Neuronal stem cell (in vitro differentiated cells): ENCODE data around the gene NFATC4.

ENCODE experiments used
- DNase-seq: peaks from one replicate; pipeline ENCODE4 v3.0.0-alpha.2; 2013; ENCODE audit warnings: low spot score
- H2AFZ ChIP-seq: one replicate; pipeline ENCODE4 v1.6.1; 2013; ENCODE audit warnings: mild to moderate bottlenecking, low read length, inconsistent platforms
- H2AK5ac ChIP-seq: 2 replicates; pipeline ENCODE4 v1.6.1; 2013; ENCODE audit warnings: low read depth, mild to moderate bottlenecking, inconsistent platforms, low read length, moderate library complexity, mixed read lengths
- H2BK120ac ChIP-seq: 2 replicates; pipeline ENCODE4 v1.6.1; 2013; ENCODE audit warnings: low read depth, mild to moderate bottlenecking, inconsistent platforms, low read length, moderate library complexity, mixed read lengths
- H2BK12ac ChIP-seq: one replicate; pipeline ENCODE4 v1.6.1; 2013; ENCODE audit warnings: low read length, inconsistent platforms
- H2BK15ac ChIP-seq: 2 replicates; pipeline ENCODE4 v1.6.1; 2013; ENCODE audit warnings: mild to moderate bottlenecking, low read length, inconsistent platforms, mixed read lengths
- H2BK5ac ChIP-seq: one replicate; pipeline ENCODE4 v1.6.1; 2013; ENCODE audit warnings: inconsistent platforms, mild to moderate bottlenecking, low read length, moderate library complexity
- H3K14ac ChIP-seq: one replicate; pipeline ENCODE4 v1.6.1; 2013; ENCODE audit warnings: low read length, inconsistent platforms
- H3K18ac ChIP-seq: 2 replicates; pipeline ENCODE4 v1.6.1; 2013; ENCODE audit warnings: low read length, inconsistent platforms
- H3K23ac ChIP-seq: 2 replicates; pipeline ENCODE4 v1.6.1; 2013; ENCODE audit warnings: low read depth, mild to moderate bottlenecking, mixed read lengths, low read length, inconsistent platforms; ENCODE audit not compliant: poor library complexity
- H3K27ac ChIP-seq: replicated peaks from 3 replicates; pipeline ENCODE4 v1.5.1; 2013; ENCODE audit warnings: low read length, inconsistent platforms
- H3K27me3 ChIP-seq, 3 experiments: 2 replicates each; pipeline ENCODE4 v1.6.1; 2013; ENCODE audit warnings: low read length in 3 of 3, mild to moderate bottlenecking in 2 of 3, inconsistent platforms in 1 of 3, low read depth in 1 of 3, mixed read lengths in 1 of 3, moderate library complexity in 1 of 3; ENCODE audit not compliant: control insufficient read depth in 3 of 3, insufficient read depth in 3 of 3
- H3K36me3 ChIP-seq, 2 donors: replicated peaks in 1 of 2; 2 replicates each; pipeline ENCODE4 v1.6.1; 2013; ENCODE audit warnings: low read length in 2 of 2; ENCODE audit not compliant: control insufficient read depth in 2 of 2, insufficient read depth in 2 of 2
- H3K4ac ChIP-seq: 2 replicates; pipeline ENCODE4 v1.6.1; 2013; ENCODE audit warnings: inconsistent platforms, mild to moderate bottlenecking, low read length, moderate library complexity
- H3K4me1 ChIP-seq, 2 donors: 1 replicate in 1 of 2; 2 replicates in 1 of 2; pipeline ENCODE4 v1.6.1; 2013; ENCODE audit warnings: low read length in 2 of 2, low read depth in 1 of 2; ENCODE audit not compliant: control insufficient read depth in 2 of 2, insufficient read depth in 1 of 2
- H3K4me2 ChIP-seq: one replicate; pipeline ENCODE4 v1.6.1; 2013; ENCODE audit warnings: mild to moderate bottlenecking, low read length, inconsistent platforms; ENCODE audit not compliant: insufficient read depth, poor library complexity, severe bottlenecking
- H3K4me3 ChIP-seq, 2 donors: 2 replicates each; pipeline ENCODE4 v1.5.1; 2013; ENCODE audit warnings: low read length in 2 of 2, mild to moderate bottlenecking in 2 of 2, inconsistent platforms in 1 of 2, moderate library complexity in 1 of 2
- H3K79me1 ChIP-seq: one replicate; pipeline ENCODE4 v1.6.1; 2013; ENCODE audit warnings: low read depth, mild to moderate bottlenecking, inconsistent platforms, low read length, moderate library complexity
- H3K9ac ChIP-seq: one replicate; pipeline ENCODE4 v1.6.1; 2013; ENCODE audit warnings: mild to moderate bottlenecking, low read depth, low read length, inconsistent platforms; ENCODE audit not compliant: poor library complexity
- H3K9me3 ChIP-seq, 2 donors: replicated peaks in 1 of 2; 2 replicates each; pipeline versions ENCODE3 to v1.6.1; 2013; ENCODE audit warnings: low read length in 2 of 2, mild to moderate bottlenecking in 2 of 2, inconsistent platforms in 1 of 2, low read depth in 1 of 2, mixed read lengths in 1 of 2, moderate library complexity in 1 of 2; ENCODE audit not compliant: control insufficient read depth in 2 of 2, insufficient read depth in 1 of 2
- H4K8ac ChIP-seq: one replicate; pipeline ENCODE4 v1.6.1; 2013; ENCODE audit warnings: low read depth, mild to moderate bottlenecking, inconsistent platforms, low read length, moderate library complexity
- H4K91ac ChIP-seq: one replicate; pipeline ENCODE4 v1.6.1; 2013; ENCODE audit warnings: low read length, low read depth, mild to moderate bottlenecking, inconsistent platforms; ENCODE audit not compliant: poor library complexity
- WGBS, 2 donors: extraction: QIAGEN DNeasy Blood & Tissue Kit; methylation state at CpG; one replicate each; pipeline ENCODE4 v1.1.7; 2013; ENCODE audit warnings: missing lambda C conversion rate in 2 of 2, mixed read lengths in 1 of 2; ENCODE audit not compliant: insufficient read length in 2 of 2, insufficient replicate concordance in 1 of 2; ENCODE audit errors: extremely low coverage in 2 of 2; 5-methylcytosine and 5-hydroxymethylcytosine counted together

Gene NFATC4

DNA sequence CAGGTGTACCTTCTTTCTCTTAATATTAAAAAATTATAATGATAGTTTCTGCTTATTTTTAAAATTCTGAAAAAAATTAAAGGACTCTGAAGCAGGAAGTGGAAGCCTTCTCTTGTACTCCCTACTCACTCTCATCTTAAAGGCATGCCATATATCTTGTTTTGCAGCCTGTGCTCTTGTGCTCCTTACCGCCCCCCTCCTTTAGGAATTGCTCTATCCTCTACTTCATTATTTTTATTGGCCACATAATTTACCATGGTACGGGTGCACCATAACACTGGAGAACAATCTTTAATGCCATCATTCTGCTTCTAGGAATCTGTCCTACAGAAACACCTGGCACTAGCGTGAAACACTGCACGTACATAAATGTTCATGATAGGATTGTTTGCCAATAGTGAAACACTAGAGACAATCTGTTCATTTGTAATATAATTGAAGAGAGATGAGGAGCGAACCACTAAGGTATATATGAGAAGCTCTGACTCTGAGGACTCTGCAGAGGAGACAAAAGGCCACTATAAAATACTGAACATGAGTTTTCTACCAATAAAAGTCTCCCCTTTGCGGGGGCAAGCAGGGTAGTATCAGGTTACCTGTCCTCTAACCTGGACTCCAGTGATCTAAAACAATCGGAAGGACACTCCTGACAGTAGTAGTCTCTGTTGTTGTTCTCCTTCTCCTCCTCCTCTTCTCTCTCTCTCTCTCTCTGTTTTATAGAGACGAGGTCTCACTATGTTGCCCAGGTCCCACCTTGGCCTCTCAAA is 24.5 kb downstream of the NFATC4 start:
- no peaks in the 10 kb centered on the region for H3K36me3 ChIP-seq
- no peak overlapping the region for H4K91ac ChIP-seq
- H3K4me2 ChIP-seq: no peak overlapping the region
- H3K18ac ChIP-seq: no peak overlapping the region
- no peaks in the 10 kb centered on the region for H3K79me1 ChIP-seq
- no peak overlapping the region for H3K27ac ChIP-seq
- H2BK5ac ChIP-seq: no peak overlapping the region
- H2AFZ ChIP-seq: no peak overlapping the region
- H2BK15ac ChIP-seq: no peak overlapping the region
- no peak overlapping the region for H3K23ac ChIP-seq
- no peak overlapping the region for H3K9ac ChIP-seq
- H3K14ac ChIP-seq: no peak overlapping the region
- H3K4me3 ChIP-seq: no peak overlapping the region
- H3K4me1 ChIP-seq: peaks cover 0 to under 1% of the 10 kb centered on the region in 2 donors
- H3K27me3 ChIP-seq: peaks cover 0 to 47% (median 0%) of the 10 kb centered on the region in 3 experiments
- no CpG with 5 or more reads among the region's 8 CpGs for WGBS, 2 donors
- peaks cover 0 to 3% of the 10 kb centered on the region in 2 donors for H3K9me3 ChIP-seq
- H3K4ac ChIP-seq: no peak overlapping the region
- H2BK12ac ChIP-seq: no peak overlapping the region
- H4K8ac ChIP-seq: no peak overlapping the region
- H2BK120ac ChIP-seq: no peak overlapping the region
- no peak overlapping the region for H2AK5ac ChIP-seq
- no peak for DNase-seq

DNA sequence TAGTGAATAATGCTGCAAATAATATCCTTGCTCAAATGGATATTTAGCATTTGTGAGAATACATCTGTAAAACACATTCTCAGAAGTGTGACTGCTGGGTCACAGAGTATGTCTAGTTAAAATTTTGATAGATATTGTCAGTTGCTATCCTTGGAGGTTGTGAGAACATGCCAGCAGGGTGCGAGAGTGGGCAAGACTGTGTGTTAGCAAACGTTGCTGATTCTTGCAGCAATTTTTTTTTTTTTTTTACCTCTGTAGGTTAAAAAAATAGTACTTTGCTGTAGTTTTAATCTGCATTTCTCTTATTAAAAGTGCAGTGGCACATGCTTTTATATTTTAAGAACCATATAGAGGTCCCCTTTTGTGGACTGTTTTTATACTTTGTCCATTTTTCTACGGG is 26.3 kb downstream of the NFATC4 start:
- Histone ChIP-seq H3K4ac (no peak overlapping the region), H3K9ac (no peak overlapping the region), H3K9me3 (peaks cover 0 to 3% of the 10 kb centered on the region in 2 donors), H2BK15ac (no peak overlapping the region), H4K91ac (no peak overlapping the region), H2BK5ac (no peak overlapping the region), H3K4me1 (peaks cover 6 to 7% of the 10 kb centered on the region in 2 donors), H3K27ac (no peak overlapping the region), H3K79me1 (no peaks in the 10 kb centered on the region), H3K23ac (no peak overlapping the region), H2AFZ (no peak overlapping the region), H3K4me3 (no peak overlapping the region), H2AK5ac (no peak overlapping the region), H3K27me3 (peaks cover 0 to 52% (median 0%) of the 10 kb centered on the region in 3 experiments), H2BK120ac (no peak overlapping the region), H3K14ac (no peak overlapping the region), H4K8ac (no peak overlapping the region), H3K18ac (no peak overlapping the region), H3K4me2 (no peak overlapping the region), H2BK12ac (no peak overlapping the region), H3K36me3 (no peaks in the 10 kb centered on the region)
- DNase-seq: no peak
- WGBS, 2 donors: no CpG with 5 or more reads among the region's 3 CpGs

DNA sequence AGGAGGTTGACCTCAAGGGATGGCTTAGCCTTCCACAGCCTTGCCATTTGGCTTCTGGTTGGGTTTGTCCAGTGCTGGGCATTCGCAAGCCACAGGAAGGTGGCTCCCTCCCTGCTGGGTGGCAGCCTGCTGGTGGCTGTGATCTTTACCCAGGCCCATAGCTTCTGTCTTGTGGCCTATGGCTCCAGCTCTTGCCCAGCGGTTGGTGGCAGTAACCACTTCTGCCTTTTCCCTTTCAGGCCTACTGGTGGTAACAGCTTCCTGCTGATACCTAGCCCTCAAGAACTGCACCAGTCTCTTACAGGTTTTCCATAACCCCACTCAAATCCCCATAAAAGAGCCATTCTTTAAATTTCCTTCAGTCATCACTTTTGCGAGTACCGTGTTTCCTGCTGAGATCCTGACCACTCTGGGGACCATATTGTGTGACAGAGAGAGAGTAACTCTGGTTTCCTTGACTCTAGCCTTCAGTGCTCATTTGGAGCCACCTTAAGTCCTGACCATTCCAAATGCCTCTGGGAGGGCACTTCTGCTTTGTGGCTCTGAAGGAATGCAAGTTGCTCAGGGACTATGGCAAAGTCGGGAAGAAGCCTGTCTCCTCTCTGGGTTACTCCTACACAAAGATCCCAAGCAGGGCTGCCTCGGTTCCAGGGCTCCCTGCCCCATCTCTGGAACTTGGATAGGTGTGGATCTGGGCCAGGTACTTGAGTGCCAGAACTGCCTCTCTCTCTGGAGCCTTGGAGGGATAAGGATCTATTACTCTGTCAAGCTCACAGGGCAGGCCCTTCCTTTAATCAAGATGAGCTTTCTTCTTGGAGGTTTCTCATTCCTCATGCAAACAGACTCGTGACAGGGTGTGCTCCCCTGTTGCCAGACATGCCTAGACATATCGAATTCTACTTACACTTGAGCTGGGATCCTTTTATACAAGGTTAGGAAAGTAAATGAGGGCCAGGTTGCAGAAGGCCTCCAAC is 27.9 kb downstream of the NFATC4 start:
- WGBS, 2 donors: no CpG with 5 or more reads among the region's 8 CpGs
- peaks cover 11 to 15% of the 10 kb centered on the region in 2 donors for H3K4me1 ChIP-seq
- H3K4ac ChIP-seq: no peak overlapping the region
- H3K27ac ChIP-seq: no peak overlapping the region
- H2BK15ac ChIP-seq: peak overlapping the region; percentile 25
- no peak overlapping the region for H3K4me3 ChIP-seq
- H3K4me2 ChIP-seq: no peak overlapping the region
- H2AFZ ChIP-seq: peak overlapping the region; percentile 8
- peaks cover 0 to 3% of the 10 kb centered on the region in 2 donors for H3K9me3 ChIP-seq
- peak overlapping the region; percentile 80 for H2BK12ac ChIP-seq
- no peak overlapping the region for H3K14ac ChIP-seq
- no peak overlapping the region for H3K9ac ChIP-seq
- peaks cover 0 to 65% (median 0%) of the 10 kb centered on the region in 3 experiments for H3K27me3 ChIP-seq
- no peaks in the 10 kb centered on the region for H3K36me3 ChIP-seq
- no peak for DNase-seq
- H4K91ac ChIP-seq: no peak overlapping the region
- H2AK5ac ChIP-seq: peak overlapping the region; percentile 80
- H2BK5ac ChIP-seq: no peak overlapping the region
- H3K79me1 ChIP-seq: peaks cover 3% of the 10 kb centered on the region
- peak overlapping the region; percentile 52 for H3K18ac ChIP-seq
- no peak overlapping the region for H4K8ac ChIP-seq
- no peak overlapping the region for H2BK120ac ChIP-seq
- H3K23ac ChIP-seq: no peak overlapping the region
